ENCODE results near the gene AGXT2.

GRCh38 chr5:35083150-35083549 lies 35.4 kb upstream of the AGXT2 start:
- no peak for TF ChIP-seq POLR2AphosphoS5 (IDR thresholded peaks at IDR 0.05; ENCODE audit: low read depth, low read length)
- no peak for TF ChIP-seq POLR2A (IDR thresholded peaks at IDR 0.05; ENCODE audit: low read depth, low read length)

Measured in GM12892 (cell line).